Spleen (tissue), 10 donors: ENCODE measurements around the gene GOLGA8A. TPM values are rescaled to one million over a fixed set of nuclear protein-coding genes. Genes with fewer than 3 reads are reported as not detected.

Source experiments
- polyA plus RNA-seq, 3 donors: library from polyadenylated mRNA; stranded (reverse); fragments of 200-250 nt; gene quantifications; one replicate each; pipeline ENCODE4 v1.2.1, GENCODE V29; 2013
- total RNA-seq, 7 donors: library from RNA; depleted of rRNA in 3 of 7; stranded (reverse); fragments of >200 nt in 3 of 7; fragmentation: NEBNext Ultra II Directional in 4 of 7; extraction: Animal tissue kit (Norgen Biotek cat#: 25700) in 4 of 7; gene quantifications; one replicate each; pipeline versions ENCODE4 v1.1.0 to v1.2.1, GENCODE V29; 2016 to 2021
- donor health status: healthy with polysubstance abuse.
- donor health status: DM: no; HTN: no; CAD: no; lungs with moderate emphysema.
- donor health status: DM: no; HTN: no; CAD: no.
- donor health status: Bipolar disorder and iron deficiency.
- donor health status: healthy.
- donor health status: DM: no; HTN: no; CAD: no.
- donor health status: DM: yes; HTN: yes; CAD: no.

Gene GOLGA8A
- total and polyA plus RNA-seq, 10 donors, result 26.1 to 128 (median 85.3) TPM

Other genes with a start within 250 kb of the GOLGA8A start
- gene KATNBL1, start 227.7 kb downstream of the GOLGA8A start, total RNA-seq, result 10 to 100 TPM; 40.2 to 86.3 (median 52.4) TPM
- gene KATNBL1, start 227.7 kb downstream of the GOLGA8A start, polyA plus RNA-seq, result 10 to 100 TPM; 18.4 to 21.0 (median 18.7) TPM
- gene EMC4, start 212.8 kb downstream of the GOLGA8A start, total RNA-seq, result 100 to 1,000 TPM in 1 of 7 donors, 10 to 100 TPM in 6; 51.5 to 152 (median 64.4) TPM
- 10 to 100 TPM; 77.0 to 94.4 (median 77.4) TPM for gene EMC4, start 212.8 kb downstream of the GOLGA8A start, polyA plus RNA-seq
- 100 to 1,000 TPM in 1 of 7 donors, 10 to 100 TPM in 6; 51.4 to 120 (median 78.9) TPM for gene SLC12A6, start 100.0 kb downstream of the GOLGA8A start, total RNA-seq
- 1 to 10 TPM; 5.2 to 8.3 (median 6.7) TPM for gene SLC12A6, start 100.0 kb downstream of the GOLGA8A start, polyA plus RNA-seq
- 100 to 1,000 TPM in 6 of 7 donors, 10 to 100 TPM in 1; 100.0 to 147 (median 132) TPM for gene NOP10, start 94.7 kb downstream of the GOLGA8A start, total RNA-seq
- 100 to 1,000 TPM; 180 to 329 (median 308) TPM for gene NOP10, start 94.7 kb downstream of the GOLGA8A start, polyA plus RNA-seq
- not detected for gene NUTM1, start 94.5 kb downstream of the GOLGA8A start, total RNA-seq
- under 1 TPM in 1 of 3 donors, not detected in 2; 0.03 TPM for gene NUTM1, start 94.5 kb downstream of the GOLGA8A start, polyA plus RNA-seq
- 10 to 100 TPM; 24.9 to 53.7 (median 47.4) TPM for gene LPCAT4, start 70.6 kb downstream of the GOLGA8A start, total RNA-seq
- 10 to 100 TPM; 18.6 to 39.1 (median 28.2) TPM for gene LPCAT4, start 70.6 kb downstream of the GOLGA8A start, polyA plus RNA-seq
- gene GOLGA8B, start 145.8 kb upstream of the GOLGA8A start, total RNA-seq, result 100 to 1,000 TPM in 5 of 7 donors, 10 to 100 TPM in 2; 49.1 to 155 (median 115) TPM
- 100 to 1,000 TPM in 1 of 3 donors, 10 to 100 TPM in 2; 23.2 to 135 (median 86.1) TPM for gene GOLGA8B, start 145.8 kb upstream of the GOLGA8A start, polyA plus RNA-seq